Liver (tissue), 9 donors: ENCODE data around the gene HAND2. TPM values are rescaled to one million over a fixed set of nuclear protein-coding genes. Genes with fewer than 3 reads are reported as not detected.
A peak's percentile ranks its signal among the peaks of the same experiment; 100 is the strongest.

Experiments used
- DNase-seq: peaks from one replicate; pipeline ENCODE4 v3.0.0-alpha.2; 2017; ENCODE audit warnings: low spot score
- H3K27ac ChIP-seq, 2 donors: one replicate each; pipeline ENCODE4 v1.7.0; 2013; ENCODE audit warnings: inconsistent platforms in 2 of 2, low read length in 2 of 2, control low read depth in 1 of 2, low read depth in 1 of 2, mild to moderate bottlenecking in 1 of 2
- H3K27me3 ChIP-seq, 4 donors: one replicate each; pipeline versions ENCODE4 v1.6.1 to v1.7.0; 2013; ENCODE audit warnings: low read length in 3 of 4, inconsistent platforms in 1 of 4, mild to moderate bottlenecking in 1 of 4, moderate library complexity in 1 of 4; ENCODE audit not compliant: control insufficient read depth in 4 of 4, insufficient read depth in 4 of 4
- H3K36me3 ChIP-seq, 4 donors: one replicate each; pipeline versions ENCODE4 v1.6.1 to v1.7.0; 2013; ENCODE audit warnings: low read length in 3 of 4, mild to moderate bottlenecking in 3 of 4, low read depth in 1 of 4, moderate library complexity in 1 of 4; ENCODE audit not compliant: control insufficient read depth in 4 of 4, insufficient read depth in 3 of 4
- H3K4me1 ChIP-seq, 4 donors: one replicate each; pipeline versions ENCODE4 v1.6.1 to v1.7.0; 2013; ENCODE audit warnings: low read length in 3 of 4, mild to moderate bottlenecking in 3 of 4, moderate library complexity in 1 of 4; ENCODE audit not compliant: control insufficient read depth in 4 of 4, insufficient read depth in 4 of 4
- H3K4me3 ChIP-seq, 3 donors: one replicate each; pipeline versions ENCODE4 v1.6.1 to v1.7.0; 2013; ENCODE audit warnings: low read length in 3 of 3, control low read depth in 1 of 3, low read depth in 1 of 3, mild to moderate bottlenecking in 1 of 3
- H3K9ac ChIP-seq, 2 donors: one replicate each; pipeline ENCODE4 v1.7.0; 2013; ENCODE audit warnings: low read length in 2 of 2, mild to moderate bottlenecking in 2 of 2, moderate library complexity in 2 of 2, control low read depth in 1 of 2, low read depth in 1 of 2
- H3K9me3 ChIP-seq, 4 donors: one replicate each; pipeline versions ENCODE4 v1.6.1 to v1.7.0; 2013; ENCODE audit warnings: low read length in 3 of 4; ENCODE audit not compliant: control insufficient read depth in 4 of 4
- ATF3 ChIP-seq: IDR thresholded peaks from 2 replicates; pipeline ENCODE4 v1.6.1; 2016; ENCODE audit warnings: antibody characterized with exemption
- EGR1 ChIP-seq, 2 donors: IDR thresholded peaks; 2 replicates each; pipeline ENCODE4 v1.6.1; 2016 to 2018; ENCODE audit warnings: antibody characterized with exemption in 2 of 2, low read depth in 2 of 2
- FOXA1 ChIP-seq: IDR thresholded peaks from 2 replicates; pipeline ENCODE4 v1.6.1; 2016; ENCODE audit warnings: antibody characterized with exemption
- FOXA2 ChIP-seq: IDR thresholded peaks from 2 replicates; pipeline ENCODE4 v1.6.1; 2016; ENCODE audit warnings: antibody characterized with exemption
- GABPA ChIP-seq, 2 donors: IDR thresholded peaks in 1 of 2; conservative IDR thresholded peaks in 1 of 2; 2 replicates each; pipeline ENCODE4 v1.6.1; 2016; ENCODE audit warnings: antibody characterized with exemption in 2 of 2, mild to moderate bottlenecking in 1 of 2, moderate library complexity in 1 of 2
- HNF4A ChIP-seq, 2 donors: conservative IDR thresholded peaks; 2 replicates each; pipeline ENCODE4 v1.6.1; 2016; ENCODE audit warnings: antibody characterized with exemption in 2 of 2, mild to moderate bottlenecking in 2 of 2
- HNF4G ChIP-seq: IDR thresholded peaks from 2 replicates; pipeline ENCODE4 v1.6.1; 2016; ENCODE audit warnings: antibody characterized with exemption
- JUND ChIP-seq, 2 donors: IDR thresholded peaks; 2 replicates each; pipeline ENCODE4 v1.6.1; 2016; ENCODE audit warnings: antibody characterized with exemption in 2 of 2
- MAX ChIP-seq: IDR thresholded peaks from 2 replicates; pipeline ENCODE4 v1.6.1; 2016; ENCODE audit warnings: antibody characterized with exemption
- NR2F2 ChIP-seq: IDR thresholded peaks from 2 replicates; pipeline ENCODE4 v1.6.1; 2016; ENCODE audit warnings: antibody characterized with exemption
- RAD21 ChIP-seq, 2 donors: IDR thresholded peaks; 2 replicates each; pipeline ENCODE4 v1.6.1; 2016; ENCODE audit warnings: antibody characterized with exemption in 2 of 2, mild to moderate bottlenecking in 2 of 2
- REST ChIP-seq: IDR thresholded peaks from 2 replicates; pipeline ENCODE4 v1.6.1; 2016; ENCODE audit warnings: antibody characterized with exemption, mild to moderate bottlenecking
- RXRA ChIP-seq, 2 donors: IDR thresholded peaks; 2 replicates each; pipeline ENCODE4 v1.6.1; 2017 to 2018; ENCODE audit warnings: antibody characterized with exemption in 2 of 2, mild to moderate bottlenecking in 1 of 2
- SP1 ChIP-seq: IDR thresholded peaks from 2 replicates; pipeline ENCODE4 v1.6.1; 2018; ENCODE audit warnings: antibody characterized with exemption, mild to moderate bottlenecking
- TAF1 ChIP-seq: conservative IDR thresholded peaks from 2 replicates; pipeline ENCODE4 v1.6.1; 2016; ENCODE audit warnings: antibody characterized with exemption, mild to moderate bottlenecking
- YY1 ChIP-seq: IDR thresholded peaks from 2 replicates; pipeline ENCODE4 v1.6.1; 2016; ENCODE audit warnings: antibody characterized with exemption, mild to moderate bottlenecking
- WGBS: extraction: QIAGEN DNeasy Blood & Tissue Kit; methylation state at CpG from one replicate; pipeline ENCODE4 v1.1.7; 2013; 5-methylcytosine and 5-hydroxymethylcytosine counted together
- polyA plus RNA-seq, 2 donors: library from polyadenylated mRNA; stranded (reverse) in 1 of 2; unstranded in 1 of 2; fragments of 200-250 nt in 1 of 2; fragments of >200 nt in 1 of 2; fragmentation: Nextera tagmentation in 1 of 2; extraction: Ambion mirVana in 1 of 2; gene quantifications; one replicate each; pipeline versions ENCODE4 v1.2.1 to v1.2.3, GENCODE V29; 2013 to 2015
- total RNA-seq, 2 donors: library from RNA; depleted of rRNA; stranded (reverse); fragments of >200 nt; gene quantifications; one replicate each; pipeline ENCODE4 v1.2.3, GENCODE V29; 2014
- TF ChIP-seq, protein P1 (sequence below): fragments of 150-350 bp; IDR thresholded peaks from 2 replicates; pipeline ENCODE4 v1.5.1; 2017; ENCODE audit warnings: improper control_type of control experiment, low read depth, low read length; ENCODE audit not compliant: missing input control
- TF ChIP-seq, protein P2 (sequence below): IDR thresholded peaks from 2 replicates; pipeline ENCODE4 v1.6.1; 2016; ENCODE audit warnings: antibody characterized with exemption
- donor health status: healthy.
- donor health status: healthy.
- donor health status: healthy.
- donor health status: healthy.
- donor health status: healthy.

The HAND2 gene
- total and polyA plus RNA-seq, 4 donors = 2.1 to 4.7 (median 3.7) TPM

DNA sequence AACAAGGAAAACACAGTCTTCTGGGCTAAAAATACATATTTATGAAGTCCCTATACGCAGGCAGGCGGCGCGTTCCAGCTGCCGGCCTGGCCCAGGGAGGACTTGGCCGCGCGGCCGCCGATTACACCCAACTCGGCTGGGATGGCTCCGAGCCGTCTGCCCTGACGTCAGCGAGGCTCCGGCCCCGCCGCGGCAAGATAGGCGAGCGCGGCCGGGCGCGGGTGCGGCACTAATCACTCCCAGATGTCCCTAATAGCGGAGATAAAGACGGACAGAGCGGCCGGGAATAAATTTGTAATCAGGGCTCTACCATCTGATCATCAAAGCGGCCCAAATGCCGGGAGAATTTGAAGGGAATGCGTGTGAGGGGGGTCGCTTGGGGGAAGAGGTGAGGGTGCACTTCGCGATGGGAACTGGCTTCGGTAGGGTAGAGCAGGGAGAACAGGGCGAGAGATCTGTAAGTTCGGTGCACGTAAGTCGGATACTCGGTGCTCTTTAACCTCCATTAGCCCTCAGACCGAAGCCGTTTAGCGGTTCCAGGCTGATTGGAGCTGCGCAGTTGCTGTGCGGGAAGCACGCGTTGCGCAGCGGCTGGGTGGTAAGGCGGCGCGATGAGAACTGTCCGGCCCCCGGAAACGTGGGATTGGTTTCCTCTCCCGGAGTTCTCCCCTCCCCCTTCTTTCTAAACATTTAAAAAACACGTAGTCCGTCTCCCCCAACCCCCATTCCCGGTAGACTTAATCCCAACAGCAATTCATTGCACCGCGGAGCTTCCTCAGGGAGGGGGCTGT lies 7.7 kb downstream of the HAND2 start:
- DNase-seq = no peak
- Histone ChIP-seq H3K4me3 (peak overlapping the region in 2 of 3 donors; percentile 19 to 34), H3K9me3 (no peaks in the 10 kb centered on the region), H3K36me3 (no peaks in the 10 kb centered on the region), H3K27ac (peak overlapping the region; percentile 75 to 79), H3K4me1 (peaks cover 6 to 20% (median 13%) of the 10 kb centered on the region in 4 donors), H3K27me3 (peaks cover 5 to 32% (median 20%) of the 10 kb centered on the region in 4 donors), H3K9ac (no peak overlapping the region)
- TF ChIP-seq REST (no peak), EGR1 (IDR thresholded peaks at IDR 0.05; ENCODE audit: low read depth in 2 of 2) (no peak), SP1 (peak; percentile 26), GABPA (IDR thresholded peaks at IDR 0.05 in 1 of 2, conservative IDR thresholded peaks at IDR 0.05 in 1 of 2) (peak in 1 of 2 donors; percentile 25), NR2F2 (peak; percentile 41), MAX (no peak), JUND (IDR thresholded peaks at IDR 0.05) (no peak), FOXA1 (no peak), ATF3 (no peak), TAF1 (no peak), RAD21 (IDR thresholded peaks at IDR 0.05) (peak in 1 of 2 donors; percentile 11), HNF4G (no peak), HNF4A (conservative IDR thresholded peaks at IDR 0.05) (no peak), FOXA2 (no peak), YY1 (no peak), RXRA (IDR thresholded peaks at IDR 0.05) (no peak)
- TF ChIP-seq, protein P1, sequence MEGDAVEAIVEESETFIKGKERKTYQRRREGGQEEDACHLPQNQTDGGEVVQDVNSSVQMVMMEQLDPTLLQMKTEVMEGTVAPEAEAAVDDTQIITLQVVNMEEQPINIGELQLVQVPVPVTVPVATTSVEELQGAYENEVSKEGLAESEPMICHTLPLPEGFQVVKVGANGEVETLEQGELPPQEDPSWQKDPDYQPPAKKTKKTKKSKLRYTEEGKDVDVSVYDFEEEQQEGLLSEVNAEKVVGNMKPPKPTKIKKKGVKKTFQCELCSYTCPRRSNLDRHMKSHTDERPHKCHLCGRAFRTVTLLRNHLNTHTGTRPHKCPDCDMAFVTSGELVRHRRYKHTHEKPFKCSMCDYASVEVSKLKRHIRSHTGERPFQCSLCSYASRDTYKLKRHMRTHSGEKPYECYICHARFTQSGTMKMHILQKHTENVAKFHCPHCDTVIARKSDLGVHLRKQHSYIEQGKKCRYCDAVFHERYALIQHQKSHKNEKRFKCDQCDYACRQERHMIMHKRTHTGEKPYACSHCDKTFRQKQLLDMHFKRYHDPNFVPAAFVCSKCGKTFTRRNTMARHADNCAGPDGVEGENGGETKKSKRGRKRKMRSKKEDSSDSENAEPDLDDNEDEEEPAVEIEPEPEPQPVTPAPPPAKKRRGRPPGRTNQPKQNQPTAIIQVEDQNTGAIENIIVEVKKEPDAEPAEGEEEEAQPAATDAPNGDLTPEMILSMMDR = no peak
- TF ChIP-seq, protein P2, sequence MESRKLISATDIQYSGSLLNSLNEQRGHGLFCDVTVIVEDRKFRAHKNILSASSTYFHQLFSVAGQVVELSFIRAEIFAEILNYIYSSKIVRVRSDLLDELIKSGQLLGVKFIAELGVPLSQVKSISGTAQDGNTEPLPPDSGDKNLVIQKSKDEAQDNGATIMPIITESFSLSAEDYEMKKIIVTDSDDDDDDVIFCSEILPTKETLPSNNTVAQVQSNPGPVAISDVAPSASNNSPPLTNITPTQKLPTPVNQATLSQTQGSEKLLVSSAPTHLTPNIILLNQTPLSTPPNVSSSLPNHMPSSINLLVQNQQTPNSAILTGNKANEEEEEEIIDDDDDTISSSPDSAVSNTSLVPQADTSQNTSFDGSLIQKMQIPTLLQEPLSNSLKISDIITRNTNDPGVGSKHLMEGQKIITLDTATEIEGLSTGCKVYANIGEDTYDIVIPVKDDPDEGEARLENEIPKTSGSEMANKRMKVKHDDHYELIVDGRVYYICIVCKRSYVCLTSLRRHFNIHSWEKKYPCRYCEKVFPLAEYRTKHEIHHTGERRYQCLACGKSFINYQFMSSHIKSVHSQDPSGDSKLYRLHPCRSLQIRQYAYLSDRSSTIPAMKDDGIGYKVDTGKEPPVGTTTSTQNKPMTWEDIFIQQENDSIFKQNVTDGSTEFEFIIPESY = no peak
- WGBS = 3% methylated on average over 63 of the region's 63 CpGs
